HG02623 (cell line): Measurements from ENCODE around the gene SCN11A.

Experiments used
- ATAC-seq: cut with Tn5 transposase; IDR thresholded peaks from one replicate; pipeline ENCODE4 v1.9.1; 2021; ENCODE audit warnings: moderate library complexity; ENCODE audit not compliant: unreplicated experiment

Gene SCN11A

GRCh38 chr3:39051649-39052561 lies at the start of gene SCN11A, which contains the start of gene WDR48:
TSS of gene SCN11A (minus strand) at chr3:39051944. CDS start at chr3:38950362, 101,582 bp downstream.
TSS of gene WDR48 (plus strand) at chr3:39052016. CDS start at chr3:39052026, 10 bp downstream.
- ATAC-seq: peak; percentile 96

GRCh38 chr3:39101022-39101689 lies 49.4 kb upstream of the SCN11A start:
- ATAC-seq: no peak

DNA sequence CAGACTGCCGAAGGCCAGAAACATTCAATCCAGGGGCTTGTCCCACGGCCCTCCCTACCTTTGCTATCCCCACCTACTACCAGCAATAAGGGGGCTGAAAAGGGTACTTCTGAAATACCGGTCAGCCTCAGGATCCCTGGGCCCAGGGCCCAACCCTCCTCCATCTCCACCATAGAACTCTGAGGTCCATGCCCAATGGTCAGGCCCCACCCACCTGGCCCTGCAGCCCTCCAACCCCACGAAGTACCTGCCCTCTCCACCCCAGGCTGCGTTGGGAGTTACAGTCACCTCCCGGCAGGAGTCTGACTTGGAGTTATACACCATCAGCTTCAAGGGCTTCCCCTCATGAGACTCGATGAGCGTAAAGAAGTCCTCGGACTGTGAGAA lies 48.7 kb upstream of the SCN11A start:
- no peak for ATAC-seq

DNA sequence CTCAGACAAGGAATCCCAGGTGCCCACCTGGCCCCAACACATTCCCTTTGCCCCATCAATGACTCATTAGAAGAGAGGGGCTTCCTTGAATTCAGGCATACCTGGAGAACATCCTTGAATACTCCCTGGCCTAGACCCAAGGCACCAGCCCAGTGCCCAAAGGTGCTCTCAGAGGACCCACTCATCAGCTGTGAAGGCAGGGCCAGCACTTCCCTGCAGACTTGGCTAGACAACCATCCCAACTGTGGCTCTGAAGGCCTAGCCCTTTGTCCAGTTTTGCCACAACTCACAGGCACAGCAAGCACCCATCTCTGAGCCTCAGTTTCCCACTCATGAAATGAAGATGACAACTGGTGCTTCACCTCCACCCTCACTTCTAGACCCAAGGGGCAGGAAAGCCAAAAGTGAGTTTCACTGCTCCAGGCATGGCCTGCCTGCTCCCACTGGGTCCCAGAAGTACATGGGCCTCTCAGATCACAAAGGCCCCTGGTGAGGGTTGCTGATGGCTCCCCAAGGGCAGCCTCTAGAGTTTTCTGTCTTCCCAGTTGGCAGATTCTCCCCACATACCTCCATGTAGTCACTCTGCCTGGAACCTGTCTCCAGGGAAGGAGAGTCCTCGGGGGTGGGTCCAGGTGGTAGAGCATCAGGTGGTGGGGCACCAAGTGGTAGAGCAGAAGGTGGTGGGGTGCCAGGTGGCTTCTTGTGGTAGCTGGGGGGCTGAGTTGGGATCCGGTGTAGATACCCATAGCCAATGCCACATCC lies 48.2 kb upstream of the SCN11A start:
- ATAC-seq: no peak

DNA sequence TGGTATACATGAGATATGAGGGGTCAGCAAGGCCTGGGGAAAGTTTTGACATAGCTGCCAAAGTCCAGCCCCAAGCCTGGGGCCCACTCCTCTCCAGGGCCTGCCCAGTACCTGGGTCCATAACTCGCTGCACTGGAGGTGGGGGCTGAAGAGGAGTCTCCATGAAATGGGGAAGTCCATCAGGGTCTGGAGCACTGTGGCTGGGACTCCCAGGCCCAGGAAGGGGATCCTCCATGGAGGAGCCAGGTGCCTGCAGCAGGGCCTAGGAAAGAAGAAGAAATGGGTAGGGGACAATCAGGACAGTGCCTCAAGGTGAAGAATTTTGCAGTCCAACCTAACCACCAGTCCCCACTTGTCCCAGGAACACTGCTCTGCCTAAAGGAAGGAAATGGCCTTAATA lies 47.5 kb upstream of the SCN11A start:
- no peak for ATAC-seq

DNA sequence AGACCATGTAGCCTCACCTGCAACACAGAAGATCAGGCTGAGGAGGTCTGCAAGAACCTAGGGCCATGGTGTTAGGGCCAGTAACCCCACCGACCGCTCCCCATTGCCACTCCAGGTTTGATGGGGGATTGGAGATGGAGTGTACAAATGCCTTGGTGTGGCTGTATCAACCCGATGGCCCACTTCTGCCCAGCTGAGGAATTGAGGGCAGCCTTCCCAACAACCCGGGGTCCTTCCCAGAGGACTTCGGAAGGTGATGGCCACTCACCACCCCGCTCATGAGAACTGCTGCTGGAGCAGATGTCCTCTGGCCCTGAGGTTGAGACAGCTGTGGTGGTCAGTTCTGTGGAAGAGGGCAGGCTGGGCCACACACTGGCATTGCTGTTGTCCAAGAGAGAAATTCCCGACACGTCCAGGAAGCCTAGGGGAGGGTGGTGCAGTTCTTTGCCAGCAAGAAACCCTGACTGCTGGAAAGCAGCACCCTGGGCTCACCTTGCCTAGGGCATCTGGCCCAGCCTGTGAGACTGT lies 46.8 kb upstream of the SCN11A start:
- no peak for ATAC-seq

- ATAC-seq: no peak
Measured at GRCh38 chr3:39097716-39098472, 46.1 kb upstream of the SCN11A start.

GRCh38 chr3:39096775-39097174 lies 45.0 kb upstream of the SCN11A start:
- no peak for ATAC-seq

DNA sequence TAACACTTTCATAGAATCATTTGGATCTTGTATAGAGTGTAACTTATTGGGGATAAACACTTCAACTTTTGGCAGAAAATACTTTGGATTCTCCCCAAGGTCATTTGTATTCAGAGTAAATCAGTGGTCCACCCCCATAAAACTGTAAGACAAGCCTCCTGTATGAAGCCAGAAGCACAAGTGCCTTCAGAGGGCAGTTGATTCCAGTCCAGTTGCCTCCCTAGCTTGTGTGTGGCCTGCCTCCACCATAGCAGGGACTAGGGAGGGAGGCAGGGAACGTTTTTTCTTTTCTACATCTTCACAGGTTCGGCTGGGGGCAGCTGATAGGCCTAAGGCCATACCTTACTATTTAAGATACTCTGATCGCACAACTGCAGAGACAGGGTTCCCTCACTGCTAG lies 44.0 kb upstream of the SCN11A start:
- no peak for ATAC-seq

GRCh38 chr3:39094851-39095677 lies 43.3 kb upstream of the SCN11A start:
- no peak for ATAC-seq

- no peak for ATAC-seq
Measured at GRCh38 chr3:39090922-39091321, 39.2 kb upstream of the SCN11A start.

GRCh38 chr3:39088889-39089288 lies 37.1 kb upstream of the SCN11A start:
- ATAC-seq: no peak

DNA sequence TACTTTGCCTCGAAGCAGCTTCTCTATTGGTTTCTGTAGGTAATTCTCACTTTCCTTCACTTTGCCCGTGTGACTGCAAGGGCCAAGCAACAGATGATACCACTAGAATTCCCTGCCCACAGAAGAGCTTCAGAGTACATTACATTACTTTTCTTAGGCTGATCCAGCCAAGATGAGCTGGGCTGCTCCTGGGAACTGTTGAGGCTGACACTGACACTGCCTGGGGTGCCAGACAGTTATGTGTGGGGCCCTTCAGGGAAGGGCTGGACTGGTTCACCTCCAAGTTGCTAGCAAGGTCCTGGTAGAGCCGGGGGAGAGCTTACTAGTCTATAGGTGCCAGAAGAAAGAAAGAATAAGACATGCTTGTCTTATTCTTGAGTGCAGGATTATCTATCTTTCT lies 36.7 kb upstream of the SCN11A start:
- no peak for ATAC-seq

DNA sequence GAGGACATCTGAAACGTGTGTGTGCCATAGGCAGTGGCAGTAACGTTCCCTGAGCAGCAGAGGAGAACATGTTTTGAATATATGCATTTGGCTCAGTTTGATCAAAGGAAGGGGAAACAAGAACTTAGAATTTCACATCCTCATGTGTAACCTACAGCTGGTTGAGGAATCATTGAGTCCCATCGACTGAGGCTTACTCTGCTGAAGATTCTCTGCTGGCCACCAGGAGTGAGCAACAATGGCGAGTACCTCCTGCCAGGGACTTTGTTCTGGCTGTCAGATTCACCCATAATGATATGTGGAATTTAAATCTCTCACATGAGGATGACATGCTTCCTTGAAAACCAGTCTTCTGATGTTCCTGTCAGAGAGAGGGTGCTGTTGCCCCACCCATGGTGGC lies 34.4 kb upstream of the SCN11A start:
- ATAC-seq: no peak

- ATAC-seq: no peak
Measured at GRCh38 chr3:39082666-39083313, 31.0 kb upstream of the SCN11A start.

DNA sequence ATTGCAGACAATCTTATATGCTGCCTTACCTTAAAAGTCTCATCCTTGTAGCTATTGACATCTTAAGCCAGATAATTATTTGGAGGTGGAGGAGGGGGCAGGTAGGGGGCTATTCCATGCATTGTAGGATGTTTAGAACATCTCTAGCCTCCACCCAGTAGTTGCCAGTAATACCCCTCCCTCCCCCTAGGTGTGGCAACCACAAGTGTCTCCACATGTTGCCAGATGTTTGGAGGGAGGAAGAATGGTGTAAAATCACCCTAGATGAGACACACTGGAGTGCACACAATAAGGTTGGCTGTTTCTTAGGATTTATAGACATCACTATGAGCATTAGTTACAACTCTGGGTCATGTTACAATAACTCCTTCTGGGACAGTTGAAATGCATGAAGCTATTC lies 28.3 kb upstream of the SCN11A start:
- no peak for ATAC-seq

DNA sequence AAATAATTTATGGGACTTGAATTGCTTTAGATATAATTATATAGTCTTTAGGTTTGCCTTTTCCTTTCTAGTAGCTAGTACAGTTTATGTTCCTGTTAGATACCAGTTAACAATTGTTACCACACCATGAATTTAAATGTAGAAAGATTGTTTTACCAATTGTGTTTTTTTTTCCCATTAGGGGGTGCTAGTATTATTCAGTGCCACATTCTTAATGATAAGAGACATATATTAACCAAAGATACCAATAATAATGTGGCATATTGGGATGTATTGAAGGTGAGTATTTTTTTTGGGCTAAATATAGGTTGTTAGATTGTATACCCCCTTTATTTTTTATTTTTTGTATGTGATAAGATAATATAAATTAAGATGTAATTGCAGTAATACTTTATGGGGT lies 27.8 kb upstream of the SCN11A start:
- ATAC-seq: no peak

DNA sequence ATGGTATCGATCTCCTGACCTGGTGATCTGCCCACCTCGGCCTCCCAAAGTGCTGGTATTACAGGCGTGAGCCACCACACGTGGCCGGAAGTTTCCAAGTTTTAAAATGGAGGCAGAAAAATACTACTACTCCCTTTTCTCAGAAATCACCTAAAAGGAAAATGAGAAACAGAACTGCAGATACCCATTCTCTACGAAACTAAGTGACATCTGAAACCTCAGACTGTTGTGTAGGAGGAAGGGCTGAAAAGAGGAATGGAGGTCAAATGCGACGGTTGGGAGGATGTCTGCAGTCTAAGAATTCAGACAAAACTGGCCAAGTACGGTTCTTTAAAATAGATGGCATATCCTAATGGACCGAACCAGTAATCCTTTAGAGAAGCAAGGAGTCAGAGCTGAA lies 24.2 kb upstream of the SCN11A start:
- no peak for ATAC-seq

GRCh38 chr3:39068556-39068955 lies 16.8 kb upstream of the SCN11A start:
- ATAC-seq: no peak
